ENCODE data around the gene ARPC5.
"Not testable (repeated sequence)": the region's sequence is repeated elsewhere in the genome, so short reads cannot be mapped to it uniquely, and the experiment has no call there.

The ARPC5 gene

GRCh38 chr1:183635606-183636333 is at the start of gene ARPC5:
Gene ARPC5, minus strand, starts transcription at chr1:183635783. Its CDS starts 124 bp downstream, at chr1:183635659.
- H3K9me3 ChIP-seq, result no peaks in the 10 kb centered on the region
- intact Hi-C loops (cut with DNase I; ENCODE audit: low total_unique reads), result loop anchor here (5.0 to 10.0 kb wide), 3 partner anchors 163 to 1608 kb away; partner anchors contain the start of gene SMG7
- peak within 1 kb of the TSS; percentile 83 to 98 for H3K4me3 ChIP-seq
- H3K27ac ChIP-seq, result peak within 1 kb of the TSS; percentile 91 to 99
- H3K27me3 ChIP-seq, result no peaks in the 10 kb centered on the region
- H3K36me3 ChIP-seq, result peaks cover 0 to 5% (median 0%) of the 10 kb centered on the region in 3 donors
- peaks cover 0 to 23% (median 13%) of the 10 kb centered on the region in 4 donors for H3K4me1 ChIP-seq
- DNase-seq, result peak; percentile 96 to 99
- TF ChIP-seq CTCF (IDR thresholded peaks at IDR 0.05), result peak in 1 of 2 experiments; percentile 6

GRCh38 chr1:183685112-183685713 is 49.6 kb upstream of the ARPC5 start:
- Histone ChIP-seq H3K9me3 (no peaks in the 10 kb centered on the region), H3K27ac (no peak overlapping the region), H3K4me3 (no peak overlapping the region), H3K36me3 (no peaks in the 10 kb centered on the region), H3K4me1 (no peaks in the 10 kb centered on the region), H3K27me3 (no peaks in the 10 kb centered on the region)
- DNase-seq, result no peak
- TF ChIP-seq CTCF (IDR thresholded peaks at IDR 0.05), result peak; percentile 63 to 66
- intact Hi-C loops (cut with DNase I; ENCODE audit: low total_unique reads), result no loop called here

- H3K4me1 ChIP-seq; intact Hi-C loops (cut with DNase I; ENCODE audit: low total_unique reads); H3K27ac ChIP-seq; H3K27me3 ChIP-seq; H3K36me3 ChIP-seq; H3K4me3 ChIP-seq; H3K9me3 ChIP-seq; DNase-seq: not testable (repeated sequence)
These were observed 43.8 kb upstream of the ARPC5 start for GRCh38 chr1:183679363-183679762.

GRCh38 chr1:183678819-183679218 is 43.2 kb upstream of the ARPC5 start:
- Histone ChIP-seq H3K27ac (no peak overlapping the region), H3K9me3 (no peaks in the 10 kb centered on the region), H3K27me3 (no peaks in the 10 kb centered on the region), H3K4me1 (no peaks in the 10 kb centered on the region), H3K36me3 (no peaks in the 10 kb centered on the region), H3K4me3 (no peak overlapping the region)
- no peak for TF ChIP-seq CTCF (IDR thresholded peaks at IDR 0.05)
- no peak for DNase-seq
- intact Hi-C loops (cut with DNase I; ENCODE audit: low total_unique reads), result no loop called here

GRCh38 chr1:183676586-183677189 is 41.1 kb upstream of the ARPC5 start:
- Histone ChIP-seq H3K27ac (no peak overlapping the region), H3K9me3 (no peaks in the 10 kb centered on the region), H3K4me3 (no peak overlapping the region), H3K27me3 (no peaks in the 10 kb centered on the region), H3K36me3 (no peaks in the 10 kb centered on the region), H3K4me1 (no peaks in the 10 kb centered on the region)
- no peak for DNase-seq
- intact Hi-C loops (cut with DNase I; ENCODE audit: low total_unique reads), result no loop called here
- no peak for TF ChIP-seq CTCF (IDR thresholded peaks at IDR 0.05)

Data from tibial artery (tissue), 4 donors.